ENCODE results near the gene DNAJA1.

- no peak for TF ChIP-seq POLR2A (IDR thresholded peaks at IDR 0.05)
- no peak for TF ChIP-seq CTCF (IDR thresholded peaks at IDR 0.05 in 8 of 11, conservative IDR thresholded peaks at IDR 0.05 in 3 of 11)
- no peak for TF ChIP-seq POLR2AphosphoS5 (IDR thresholded peaks at IDR 0.05)
Observed at GRCh38 chr9:33049680-33050361, 24.7 kb downstream of the DNAJA1 start.

All from spleen (tissue), 7 donors.